Nephron (organoid): ENCODE measurements around the gene OSBPL10.

Experiments
- H3K27ac Mint-ChIP-seq, 3 experiments: 2 replicates each; pipeline ENCODE4 v1.8.0; 2020; ENCODE audit warnings: mixed read lengths in 3 of 3, mild to moderate bottlenecking in 2 of 3, moderate library complexity in 1 of 3
- H3K27me3 Mint-ChIP-seq: 2 replicates; pipeline ENCODE4 v1.8.0; 2021; ENCODE audit warnings: low read depth, mild to moderate bottlenecking, moderate library complexity, mixed read lengths
- H3K36me3 Mint-ChIP-seq: 2 replicates; pipeline ENCODE4 v1.8.0; 2020; ENCODE audit warnings: low read depth, mixed read lengths
- H3K4me1 Mint-ChIP-seq: 2 replicates; pipeline ENCODE4 v1.8.0; 2020; ENCODE audit warnings: mixed read lengths
- H3K4me3 Mint-ChIP-seq, 3 experiments: 2 replicates each; pipeline ENCODE4 v1.8.0; 2020; ENCODE audit warnings: mild to moderate bottlenecking in 3 of 3, mixed read lengths in 3 of 3, moderate library complexity in 2 of 3
- H3K9me3 Mint-ChIP-seq: 2 replicates; pipeline ENCODE4 v1.8.0; 2020; ENCODE audit warnings: mixed read lengths
- CTCF ChIP-seq, 3 experiments: fragments of 200-600 bp; sonication (generic); IDR thresholded peaks; one replicate each; pipeline ENCODE4 v1.5.0; 2021; ENCODE audit warnings: antibody characterized with exemption in 3 of 3; ENCODE audit not compliant: unreplicated experiment in 3 of 3

OSBPL10 gene

GRCh38 chr3:31911643-31912042, 69.4 kb downstream of the OSBPL10 start:
- Mint-ChIP-seq H3K27me3 (no peaks in the 10 kb centered on the region), H3K27ac (peak overlapping the region in 1 of 3 experiments; percentile 69), H3K9me3 (no peaks in the 10 kb centered on the region), H3K4me3 (no peak overlapping the region), H3K4me1 (peaks cover 20% of the 10 kb centered on the region), H3K36me3 (no peaks in the 10 kb centered on the region)
- no peak for TF ChIP-seq CTCF (IDR thresholded peaks at IDR 0.05; ENCODE audit: unreplicated experiment in 3 of 3)

- Mint-ChIP-seq H3K9me3 (no peaks in the 10 kb centered on the region), H3K4me1 (peaks cover 18% of the 10 kb centered on the region), H3K27me3 (no peaks in the 10 kb centered on the region), H3K4me3 (no peak overlapping the region), H3K27ac (peak overlapping the region in 1 of 3 experiments; percentile 69), H3K36me3 (no peaks in the 10 kb centered on the region)
- no peak for TF ChIP-seq CTCF (IDR thresholded peaks at IDR 0.05; ENCODE audit: unreplicated experiment in 3 of 3)
These were observed 69.9 kb downstream of the OSBPL10 start for GRCh38 chr3:31911124-31911523.

- H3K4me3 Mint-ChIP-seq = no peak overlapping the region
- H3K4me1 Mint-ChIP-seq = peaks cover 29% of the 10 kb centered on the region
These were observed 71.6 kb downstream of the OSBPL10 start for GRCh38 chr3:31909455-31909854.

GRCh38 chr3:31908391-31909097, 72.5 kb downstream of the OSBPL10 start:
- TF ChIP-seq CTCF (IDR thresholded peaks at IDR 0.05; ENCODE audit: unreplicated experiment in 3 of 3) = peak in 2 of 3 experiments; percentile 4 to 19
- no peaks in the 10 kb centered on the region for H3K36me3 Mint-ChIP-seq
- H3K9me3 Mint-ChIP-seq = no peaks in the 10 kb centered on the region
- peaks cover 37% of the 10 kb centered on the region for H3K4me1 Mint-ChIP-seq
- H3K27me3 Mint-ChIP-seq = no peaks in the 10 kb centered on the region
- no peak overlapping the region for H3K4me3 Mint-ChIP-seq
- peak overlapping the region; percentile 49 to 77 (median 68) for H3K27ac Mint-ChIP-seq

More at GRCh38 chr3:31909455-31909854, 71.6 kb downstream of the OSBPL10 start:
- peak overlapping the region; percentile 60 to 77 (median 68) for H3K27ac Mint-ChIP-seq
- no peaks in the 10 kb centered on the region for H3K9me3 Mint-ChIP-seq
- no peaks in the 10 kb centered on the region for H3K36me3 Mint-ChIP-seq
- TF ChIP-seq CTCF (IDR thresholded peaks at IDR 0.05; ENCODE audit: unreplicated experiment in 3 of 3) = no peak
- no peaks in the 10 kb centered on the region for H3K27me3 Mint-ChIP-seq

GRCh38 chr3:31906182-31906581, 74.9 kb downstream of the OSBPL10 start:
- Mint-ChIP-seq H3K4me1 (peaks cover 37% of the 10 kb centered on the region), H3K27me3 (no peaks in the 10 kb centered on the region), H3K4me3 (no peak overlapping the region), H3K27ac (peak overlapping the region in 1 of 3 experiments; percentile 37), H3K36me3 (no peaks in the 10 kb centered on the region), H3K9me3 (no peaks in the 10 kb centered on the region)
- no peak for TF ChIP-seq CTCF (IDR thresholded peaks at IDR 0.05; ENCODE audit: unreplicated experiment in 3 of 3)
